GM21528 (cell line): ENCODE data around the gene SUSD4.

Experiments
- ATAC-seq: cut with Tn5 transposase; IDR thresholded peaks from one replicate; pipeline ENCODE4 v1.9.1; 2021; ENCODE audit warnings: mild to moderate bottlenecking, moderate library complexity; ENCODE audit not compliant: unreplicated experiment, low FRiP score

The SUSD4 gene

GRCh38 chr1:223233410-223234169, 130.4 kb downstream of the SUSD4 start:
- ATAC-seq, result no peak

- ATAC-seq, result no peak
These were observed 131.0 kb downstream of the SUSD4 start for GRCh38 chr1:223233019-223233409.

DNA sequence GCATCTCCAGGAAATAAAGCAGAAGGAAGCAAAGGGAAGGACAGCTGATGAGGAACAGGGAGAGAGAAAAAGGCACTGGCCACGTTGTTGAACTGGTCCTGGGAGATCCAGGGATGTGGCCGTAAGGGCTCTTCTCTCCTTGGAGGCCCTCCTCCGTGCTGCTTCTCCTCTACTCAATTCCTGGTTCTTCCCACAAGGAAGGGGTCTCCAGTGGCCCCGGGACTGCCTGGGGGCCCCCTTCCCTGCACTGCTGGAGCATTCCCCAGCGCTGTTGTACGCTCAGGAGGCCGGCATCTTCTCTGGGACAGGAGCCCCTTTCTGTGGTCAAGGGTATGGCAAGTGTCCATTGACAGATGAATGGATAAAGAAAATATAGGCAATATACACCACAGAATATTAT, 132.4 kb downstream of the SUSD4 start:
- ATAC-seq, result no peak

DNA sequence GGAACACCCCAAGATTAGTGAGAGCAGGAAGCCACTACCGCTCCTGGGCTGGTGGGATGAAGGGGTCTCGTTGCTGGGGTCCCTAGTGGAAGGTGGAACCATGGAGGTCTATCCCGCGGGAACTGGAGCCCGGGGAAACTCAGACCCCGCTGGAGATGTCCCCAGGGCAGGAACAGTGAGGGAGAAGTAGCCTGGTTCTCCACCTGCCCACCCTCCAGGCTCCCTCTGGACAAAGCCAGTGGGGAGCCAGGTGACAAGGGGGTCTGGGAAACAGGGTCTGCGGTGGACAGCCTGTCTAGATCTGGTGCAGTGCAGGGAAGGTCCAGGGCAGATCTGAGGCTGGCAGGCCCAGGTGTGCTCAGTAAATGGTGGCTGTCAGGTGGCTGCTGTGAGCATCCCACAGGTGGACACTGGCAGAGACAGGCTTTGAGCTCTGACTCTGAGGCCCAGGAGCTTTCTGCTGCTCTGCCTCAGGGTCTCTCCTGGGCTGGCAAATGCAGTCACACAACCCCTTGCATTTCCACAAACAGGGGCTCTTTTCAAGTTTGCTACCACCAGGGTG, 132.9 kb downstream of the SUSD4 start:
- ATAC-seq, result no peak

DNA sequence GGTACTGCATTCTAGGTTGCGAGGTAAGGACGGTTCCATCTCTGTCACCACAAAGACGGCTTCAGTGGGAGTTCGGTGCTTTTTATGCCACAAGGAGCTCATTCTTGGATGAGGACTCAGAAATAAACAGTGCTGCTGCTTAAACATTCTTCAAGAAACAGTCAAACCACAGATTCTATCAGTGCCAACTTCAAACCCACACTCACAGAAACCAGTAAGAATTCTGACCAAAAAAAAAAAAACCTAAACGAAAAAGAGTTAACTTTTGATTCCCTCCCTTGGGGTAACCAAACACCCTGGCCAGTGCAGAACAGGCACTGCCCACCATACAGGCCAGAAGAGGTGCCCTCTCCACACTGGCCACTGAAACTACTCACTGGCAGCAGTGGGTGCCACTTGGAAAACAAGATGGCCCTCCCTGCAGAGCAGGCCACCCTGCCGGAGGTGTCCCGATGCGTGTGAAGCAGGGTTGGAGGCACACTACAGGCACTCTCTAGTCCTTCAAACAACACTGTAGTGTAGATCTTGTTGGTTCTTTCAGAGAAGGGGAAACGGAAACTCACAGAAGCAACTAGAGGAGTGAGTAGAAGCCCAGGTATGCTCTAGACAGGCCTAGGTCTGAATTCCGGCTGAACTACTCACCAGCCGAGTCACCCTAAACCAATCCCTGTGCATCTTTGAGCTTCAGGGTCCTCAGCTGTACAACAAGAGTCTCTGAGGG, 133.7 kb downstream of the SUSD4 start:
- no peak for ATAC-seq

DNA sequence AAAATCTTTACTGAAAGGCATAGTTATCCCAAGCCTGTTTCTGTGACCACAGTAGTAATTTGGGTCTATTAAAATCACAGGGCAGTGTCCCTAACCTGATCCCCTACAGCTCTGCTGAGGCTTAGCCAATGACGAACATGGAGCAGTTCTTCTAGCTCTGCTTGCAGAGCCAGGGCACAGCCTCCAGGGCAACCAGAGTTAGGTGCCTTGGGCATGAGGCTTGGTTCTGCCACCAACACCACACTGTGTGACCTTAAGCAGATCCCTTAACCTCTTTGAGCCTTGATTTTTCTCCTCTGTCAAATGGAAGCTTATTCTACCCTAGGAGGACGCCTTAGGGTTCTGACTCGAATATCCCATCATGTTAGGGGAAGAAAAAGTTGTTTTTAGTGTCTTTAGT, 134.2 kb downstream of the SUSD4 start:
- no peak for ATAC-seq

DNA sequence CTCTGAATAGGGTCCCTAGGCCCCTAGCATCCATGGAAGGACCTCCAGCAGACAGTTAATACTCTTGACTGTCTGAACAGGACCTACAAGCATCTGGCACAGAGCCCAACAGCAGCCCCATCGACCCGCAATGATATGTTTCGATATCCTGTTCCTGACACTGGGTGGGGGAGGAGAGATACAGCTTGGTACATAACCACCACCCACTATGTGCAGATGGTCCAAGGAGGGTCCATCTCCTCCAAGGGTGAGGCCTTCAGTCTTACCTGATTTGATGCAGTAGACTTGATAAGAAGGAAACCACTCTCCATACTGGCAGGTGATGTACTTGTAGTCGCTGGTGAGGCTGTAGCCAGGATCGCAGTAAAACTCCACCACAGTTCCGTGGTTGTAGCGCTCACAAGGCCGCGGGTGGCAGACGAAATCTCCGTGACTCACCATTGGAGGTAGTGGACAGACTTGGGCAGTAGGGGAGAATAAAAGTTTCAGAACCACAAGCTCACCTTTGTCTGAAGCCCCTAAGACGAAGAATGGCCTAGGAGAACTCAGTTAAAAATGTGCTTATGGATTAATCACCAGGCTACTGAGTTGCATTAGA, 134.9 kb downstream of the SUSD4 start:
- ATAC-seq, result no peak

- no peak for ATAC-seq
These were observed 135.8 kb downstream of the SUSD4 start for GRCh38 chr1:223228201-223228600.

DNA sequence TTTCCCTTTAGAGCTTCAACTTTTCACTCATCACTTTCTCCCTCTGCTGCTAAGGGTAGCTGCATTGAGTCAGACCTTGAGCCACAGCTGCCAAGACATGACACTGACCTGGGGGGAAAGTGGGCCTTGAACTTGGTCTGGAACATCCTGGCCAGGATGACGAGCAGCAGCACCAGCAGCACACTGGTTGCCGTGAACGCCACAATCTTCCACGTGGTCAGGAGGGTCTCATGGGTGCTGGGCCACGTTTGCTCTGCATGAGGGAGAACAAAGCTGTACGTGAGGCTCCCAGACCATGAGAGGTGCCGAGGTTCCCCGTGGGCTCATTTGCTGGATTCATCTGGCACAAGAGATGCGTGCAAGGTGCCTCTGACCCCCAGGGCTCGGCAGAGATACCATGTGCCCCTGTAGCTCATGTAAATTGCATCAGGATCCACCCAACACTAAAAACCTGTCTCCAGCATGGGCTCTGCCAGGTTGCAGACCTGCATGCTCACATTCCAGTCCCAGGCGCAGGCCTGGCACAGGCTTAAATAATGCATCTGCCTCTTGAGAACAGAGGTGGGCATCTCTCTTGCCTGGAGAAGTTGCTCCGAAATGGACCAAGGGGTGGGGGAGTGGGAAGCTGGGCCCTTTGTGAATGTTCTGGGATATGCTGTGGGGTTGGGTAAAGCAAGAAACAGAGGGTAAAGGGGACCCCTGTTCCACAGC, 136.3 kb downstream of the SUSD4 start:
- no peak for ATAC-seq

DNA sequence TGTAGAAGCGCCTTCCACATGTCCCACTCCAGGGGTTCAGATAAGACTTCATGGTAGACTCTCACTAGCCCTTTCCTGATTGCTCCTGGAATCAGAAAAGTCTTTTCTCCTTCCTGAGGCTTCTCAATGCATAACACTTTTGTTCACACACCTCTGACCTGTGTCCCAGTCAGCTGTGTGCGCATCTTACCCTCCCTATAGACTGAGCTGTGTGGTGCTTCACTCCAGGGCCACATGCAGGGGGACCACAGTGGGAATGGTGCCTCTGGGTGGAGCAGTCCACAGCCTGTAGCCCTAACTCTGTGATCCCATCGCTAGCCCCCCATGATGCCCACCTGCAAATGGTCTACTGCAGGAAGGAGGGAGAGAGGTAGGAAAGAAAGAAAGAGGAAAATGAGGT, 136.9 kb downstream of the SUSD4 start:
- no peak for ATAC-seq

- no peak for ATAC-seq
These were observed 137.7 kb downstream of the SUSD4 start for GRCh38 chr1:223226271-223226670.

GRCh38 chr1:223225481-223225880, 138.5 kb downstream of the SUSD4 start:
- no peak for ATAC-seq

- ATAC-seq, result no peak
These were observed 138.9 kb downstream of the SUSD4 start for GRCh38 chr1:223225061-223225460.

DNA sequence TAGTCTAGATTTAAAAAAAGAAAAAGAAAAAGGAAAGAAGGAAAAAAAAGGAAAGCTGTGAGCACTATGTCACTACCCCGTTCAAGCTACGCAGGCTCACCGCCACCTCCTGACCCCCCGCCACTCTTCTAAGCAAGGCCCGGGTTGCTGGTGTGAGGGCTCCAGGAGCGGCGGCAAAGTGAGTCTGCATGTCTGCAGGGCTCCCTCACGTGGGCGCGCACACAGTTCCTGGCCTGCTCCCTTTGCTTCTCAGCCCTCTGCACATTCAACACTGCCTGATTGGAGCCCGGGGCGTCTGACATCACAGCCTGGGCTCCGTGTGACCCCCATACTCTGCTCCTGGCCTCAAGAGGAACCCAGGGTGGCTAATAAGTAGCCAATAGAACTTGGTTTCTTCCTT, 139.5 kb downstream of the SUSD4 start:
- no peak for ATAC-seq

DNA sequence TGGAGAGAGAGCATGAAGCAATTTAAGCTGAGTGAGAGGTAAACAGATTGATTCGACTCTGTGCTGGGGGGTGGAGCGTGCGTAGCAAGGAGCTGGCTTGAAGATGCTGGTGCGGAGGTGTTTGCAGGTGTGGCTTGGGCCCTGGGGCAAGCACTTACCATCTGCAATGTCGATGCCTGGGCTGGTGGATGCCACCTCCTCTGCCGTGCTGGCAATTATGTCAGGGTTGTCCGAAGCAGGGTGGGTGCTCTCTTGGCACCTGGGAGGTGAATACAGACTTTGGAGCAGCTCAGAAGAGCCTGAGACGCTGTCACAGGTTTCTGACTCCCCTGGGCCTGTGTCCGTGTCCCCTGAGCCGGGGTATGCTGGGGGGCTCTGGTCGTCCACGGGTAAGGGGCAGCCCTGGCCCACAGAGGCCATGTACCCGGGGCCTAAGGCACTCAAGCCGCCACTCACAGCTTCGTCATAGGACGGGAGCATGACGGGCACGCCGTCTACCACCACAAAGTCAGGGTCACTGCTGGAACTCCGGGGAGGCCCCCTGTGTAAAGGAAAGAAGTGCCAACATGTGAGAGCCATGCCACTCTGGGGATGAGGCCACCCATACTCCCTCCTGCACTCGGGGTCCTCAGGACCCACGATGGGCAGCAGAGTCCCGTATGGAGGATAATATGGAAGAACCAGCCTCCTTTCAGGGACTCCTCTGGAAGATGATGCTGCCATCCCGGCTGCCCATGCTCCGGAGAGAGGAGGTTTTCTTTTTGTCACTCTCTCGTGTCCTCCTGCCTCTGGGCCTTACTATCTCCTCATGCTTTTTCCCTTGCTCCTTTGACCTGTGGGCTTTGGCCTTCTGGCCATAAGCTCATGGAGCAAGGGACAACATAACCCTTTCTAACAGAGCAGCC, 140.6 kb downstream of the SUSD4 start:
- ATAC-seq, result no peak

- no peak for ATAC-seq
These were observed 141.6 kb downstream of the SUSD4 start for GRCh38 chr1:223222377-223222776.

DNA sequence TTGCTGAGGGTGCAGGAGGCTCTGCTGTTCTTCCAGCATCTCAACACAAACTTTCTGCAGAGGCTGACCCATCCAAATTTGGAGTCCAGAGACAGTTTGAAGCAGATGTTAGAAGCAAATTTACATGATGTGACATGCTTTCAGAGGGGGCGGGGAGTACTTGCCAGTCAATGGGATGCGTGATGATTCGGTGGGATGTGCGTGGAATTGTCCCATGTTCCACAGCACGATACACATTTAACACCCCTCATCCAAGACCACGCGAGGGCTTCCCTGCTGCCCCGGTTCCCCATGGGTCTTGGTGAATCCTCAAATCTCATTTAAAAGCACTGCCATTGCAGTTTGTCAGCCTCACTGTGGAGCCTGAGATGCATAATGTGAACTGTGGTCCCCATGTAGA, 142.3 kb downstream of the SUSD4 start:
- no peak for ATAC-seq

DNA sequence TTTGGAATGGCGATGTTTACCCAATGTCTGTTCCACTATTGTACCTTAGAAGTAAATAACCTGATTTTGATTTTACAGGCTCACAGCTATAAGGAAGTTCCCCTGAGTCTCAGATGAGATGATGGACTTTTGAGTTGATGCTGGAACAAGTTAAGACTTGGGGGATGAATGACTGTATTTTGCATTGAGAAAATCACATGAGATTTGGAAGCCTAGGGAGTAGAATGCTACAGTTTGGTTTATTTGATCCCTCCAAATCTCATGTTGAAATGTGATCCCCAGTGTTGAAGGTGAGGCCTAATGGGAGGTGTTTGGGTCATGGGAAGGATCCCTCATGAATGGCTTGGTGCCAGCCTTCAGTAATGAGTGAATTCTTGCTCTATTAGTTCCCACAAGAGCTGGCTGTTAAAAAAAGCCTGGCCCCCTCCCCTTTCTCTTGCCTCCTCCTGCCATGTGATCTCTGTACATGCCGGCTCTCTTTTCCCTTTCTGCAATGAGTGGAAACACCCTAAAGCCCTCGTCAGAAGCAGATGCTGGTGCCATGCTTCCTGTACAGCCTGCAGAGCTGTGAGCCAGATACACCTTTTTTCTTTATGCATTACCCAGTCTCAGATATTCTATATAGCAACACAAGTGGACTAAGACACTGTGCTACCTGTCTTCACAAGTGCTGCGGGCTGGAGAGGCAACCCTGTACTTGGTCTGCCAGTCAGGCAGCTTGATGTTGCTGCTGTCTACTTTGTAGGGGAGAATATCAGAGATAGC, 143.9 kb downstream of the SUSD4 start:
- no peak for ATAC-seq

DNA sequence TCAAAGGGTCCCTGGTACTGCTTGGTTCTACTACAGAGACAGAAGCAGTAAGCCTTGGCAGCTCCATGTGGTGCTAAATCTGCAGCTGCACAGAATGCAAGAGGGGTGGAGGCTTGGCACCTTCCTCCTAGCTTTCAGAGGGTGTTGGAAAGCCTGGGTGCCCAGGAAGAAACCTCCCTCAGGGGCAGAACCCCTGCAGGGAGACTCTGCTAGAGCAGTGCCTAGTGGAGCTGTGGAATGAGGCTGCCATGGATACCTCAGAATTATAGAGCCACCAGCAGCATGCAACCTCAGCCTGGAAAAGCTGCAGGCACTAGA, 144.7 kb downstream of the SUSD4 start:
- ATAC-seq, result no peak
